GM19240 (cell line): ENCODE data around the gene NVL.
"Not testable (repeated sequence)": the region's sequence is repeated elsewhere in the genome, so short reads cannot be mapped to it uniquely, and the experiment has no call there.

Experiments
- DNase-seq: peaks from one replicate; pipeline ENCODE4 v3.0.0; 2011; ENCODE audit warnings: low spot score; ENCODE audit not compliant: insufficient read length

NVL gene

DNA sequence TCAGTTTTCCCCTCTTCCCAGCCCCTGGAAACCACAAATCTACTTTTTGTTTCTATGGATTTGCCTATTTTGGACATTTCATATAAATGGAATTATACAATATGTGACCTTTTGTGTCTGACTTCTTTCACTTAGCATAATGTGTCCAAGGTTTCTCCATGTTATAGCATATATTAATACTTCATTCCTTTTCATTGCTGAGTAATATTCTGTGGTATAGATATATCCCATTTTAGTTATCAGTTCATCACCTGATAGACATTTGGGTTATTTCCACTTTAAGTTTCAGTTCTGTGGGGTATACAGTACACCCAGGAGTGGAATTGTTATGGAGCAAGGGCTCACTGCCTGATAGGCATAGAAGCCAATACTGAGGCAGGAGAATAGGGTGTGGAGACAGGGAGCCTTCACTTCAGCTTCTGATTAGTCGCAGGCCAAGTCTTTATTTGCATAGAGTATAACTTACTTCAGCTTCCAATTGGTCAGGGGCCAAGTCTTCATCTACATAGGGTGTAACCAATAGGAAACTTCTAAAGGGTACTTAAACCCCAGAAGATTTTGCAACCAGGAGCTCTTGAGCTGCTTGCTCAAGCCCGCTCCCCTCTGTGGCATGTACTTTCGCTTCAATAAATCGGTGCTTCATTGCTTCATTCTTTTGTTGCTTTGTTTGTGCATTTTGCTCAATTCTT is 8.3 kb upstream of the NVL start:
- no peak for DNase-seq

DNA sequence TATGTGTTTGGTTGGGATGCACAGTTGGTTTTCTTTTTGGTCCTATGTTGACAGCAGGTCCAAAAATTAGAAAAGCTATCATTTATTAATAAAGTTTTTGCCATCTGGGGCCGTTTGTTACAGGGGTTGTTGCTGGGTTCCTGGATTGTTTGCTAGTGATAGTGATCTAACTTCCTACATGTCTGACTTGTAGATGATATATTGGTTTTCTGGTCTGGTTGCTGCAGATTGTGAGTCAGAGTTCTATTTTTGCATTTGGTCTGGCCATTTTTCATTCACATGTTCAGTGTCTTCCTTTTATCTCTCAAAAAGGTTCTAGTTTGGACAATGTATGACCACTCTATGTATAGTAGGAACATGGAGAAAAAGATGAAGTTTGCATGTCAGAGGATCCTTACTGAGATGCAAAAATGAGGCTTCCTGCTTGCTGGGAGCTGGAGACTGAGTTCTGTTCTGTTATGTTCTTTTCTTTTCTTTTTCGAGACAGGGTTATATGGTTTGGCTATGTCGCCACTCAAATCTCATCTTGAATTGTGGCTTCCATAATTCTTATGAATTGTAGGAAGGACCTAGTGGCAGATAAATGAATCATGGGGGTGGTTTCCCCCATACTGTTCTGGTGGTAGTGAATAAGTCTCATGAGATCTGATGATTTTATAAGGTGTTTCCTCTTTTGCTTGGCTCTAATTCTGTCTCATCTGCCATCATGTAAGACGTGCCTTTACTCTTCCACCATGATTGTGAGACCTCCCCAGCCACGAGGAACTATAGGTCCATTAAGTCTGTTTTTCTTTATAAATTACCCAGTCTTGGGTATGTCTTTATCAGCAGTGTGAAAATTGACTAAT is 4.2 kb upstream of the NVL start:
- DNase-seq = no peak

DNA sequence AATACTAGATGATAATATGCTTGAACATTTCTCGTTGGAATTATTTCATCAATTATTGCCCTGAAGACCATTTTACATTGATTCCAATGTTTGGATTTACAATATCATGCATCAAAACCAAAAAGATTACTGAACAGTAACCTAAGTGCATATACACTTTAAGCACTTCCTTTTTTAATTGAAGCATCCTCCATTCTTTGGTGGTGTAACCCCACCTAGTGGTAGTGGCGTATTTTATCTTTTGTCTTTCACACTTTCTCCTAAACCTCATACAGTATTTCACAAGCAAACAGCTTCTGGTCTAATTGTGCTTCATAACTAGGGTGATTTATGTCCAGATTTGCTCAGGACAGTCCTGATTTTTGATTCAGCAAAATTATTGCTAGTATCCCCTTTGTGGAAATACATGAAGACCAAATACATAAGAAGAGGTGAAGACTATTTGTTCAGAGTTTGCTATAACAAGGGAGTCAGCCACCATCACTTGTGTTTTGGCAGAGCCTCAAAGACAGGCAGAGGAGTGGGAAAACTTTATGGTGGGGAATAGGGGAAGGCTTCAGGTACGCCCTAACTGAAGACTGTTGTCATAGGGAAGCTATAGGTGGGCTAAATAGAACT is 3.4 kb upstream of the NVL start:
- no peak for DNase-seq

DNA sequence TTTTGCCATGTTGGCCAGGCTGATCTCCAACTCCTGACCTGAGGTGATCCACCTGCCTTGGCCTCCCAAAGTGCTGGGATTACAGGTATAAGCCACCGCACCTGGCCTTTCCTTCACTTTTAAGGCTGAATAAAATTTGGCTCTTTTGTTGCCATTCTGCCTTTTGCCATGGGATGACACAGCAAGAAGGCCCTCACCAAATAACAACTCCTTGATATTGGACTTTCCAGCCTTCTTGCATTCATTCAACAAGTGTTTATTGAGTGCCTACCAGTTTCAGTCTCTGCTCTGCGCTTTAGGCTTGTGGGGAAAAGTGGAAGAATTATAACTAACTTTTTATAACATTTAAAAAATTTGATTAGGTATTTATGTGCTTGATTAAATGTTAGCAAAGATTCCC is 1.9 kb upstream of the NVL start:
- DNase-seq = no peak

DNA sequence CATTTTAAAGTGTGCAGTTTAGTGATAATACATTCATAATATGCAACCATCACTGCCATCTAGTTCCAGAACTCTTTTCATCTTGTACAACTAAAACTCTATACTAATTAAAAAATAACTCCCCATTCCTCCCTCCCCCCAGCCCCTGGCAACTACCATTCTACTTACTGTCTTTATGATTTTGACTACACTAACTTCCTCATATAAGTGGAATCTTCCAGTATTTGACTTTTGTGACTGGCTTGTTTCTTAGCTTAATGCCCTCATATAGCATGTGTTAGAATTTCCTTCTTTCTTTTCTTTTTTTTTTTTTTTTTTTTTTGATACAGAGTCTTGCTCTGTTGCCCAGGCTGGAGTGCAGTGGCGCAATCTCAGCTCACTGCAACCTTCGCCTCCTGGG is 1.4 kb upstream of the NVL start:
- no peak for DNase-seq

DNA sequence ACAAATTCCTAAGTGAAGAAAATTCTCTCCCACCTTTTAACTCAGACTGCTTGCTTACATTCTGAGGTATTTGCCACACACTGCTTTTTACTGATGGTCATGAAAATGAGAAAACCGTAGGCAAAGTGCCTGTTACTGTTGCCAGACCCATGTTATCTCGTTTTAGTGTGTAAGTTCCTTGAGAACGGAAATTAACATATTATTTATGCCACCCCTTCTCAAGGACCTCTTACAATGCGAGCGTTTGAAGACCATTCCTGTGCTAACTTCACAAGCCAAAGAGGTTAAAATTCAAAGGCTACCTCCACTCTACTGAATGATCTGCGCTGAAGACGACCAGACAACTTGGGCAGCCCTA is 509 bp downstream of the NVL start:
- no peak for DNase-seq

DNA sequence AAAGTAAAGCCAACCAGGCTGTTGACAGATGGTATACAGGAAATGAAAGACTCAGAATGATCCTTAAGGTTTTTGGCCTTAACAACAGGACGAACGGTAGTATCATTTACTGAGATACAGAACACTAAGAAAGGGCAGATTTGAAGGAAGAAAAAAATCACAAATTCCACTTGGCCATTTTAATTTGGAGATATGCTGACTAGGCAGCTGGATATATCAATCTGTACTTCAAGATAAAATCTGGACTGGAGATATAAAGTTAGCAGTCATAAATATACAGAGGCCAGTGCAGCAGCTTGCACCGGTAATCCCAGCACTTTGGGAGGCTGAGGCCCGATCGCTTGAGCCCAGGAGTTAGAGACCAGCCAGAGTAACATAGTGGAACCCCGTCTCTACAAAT is 1.3 kb downstream of the NVL start:
- no peak for DNase-seq

DNA sequence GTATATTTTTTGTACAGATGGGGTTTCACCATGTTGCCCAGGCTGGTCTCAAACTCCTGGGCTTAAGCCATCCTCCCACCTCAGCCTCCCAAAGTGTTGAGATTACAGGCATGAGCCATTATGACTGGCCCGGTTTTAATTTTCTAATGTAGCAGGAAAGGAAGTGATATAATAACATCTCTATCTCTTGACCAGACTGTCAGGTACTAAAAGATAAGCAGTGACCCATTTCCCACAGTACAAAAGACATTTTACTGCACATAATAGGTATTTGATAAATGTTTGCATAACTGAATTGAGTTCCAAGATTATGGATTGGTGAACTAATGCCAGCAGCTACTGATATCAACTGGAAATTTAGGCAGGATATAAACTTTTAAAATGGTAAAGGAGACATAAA is 4.0 kb downstream of the NVL start:
- no peak for DNase-seq

DNA sequence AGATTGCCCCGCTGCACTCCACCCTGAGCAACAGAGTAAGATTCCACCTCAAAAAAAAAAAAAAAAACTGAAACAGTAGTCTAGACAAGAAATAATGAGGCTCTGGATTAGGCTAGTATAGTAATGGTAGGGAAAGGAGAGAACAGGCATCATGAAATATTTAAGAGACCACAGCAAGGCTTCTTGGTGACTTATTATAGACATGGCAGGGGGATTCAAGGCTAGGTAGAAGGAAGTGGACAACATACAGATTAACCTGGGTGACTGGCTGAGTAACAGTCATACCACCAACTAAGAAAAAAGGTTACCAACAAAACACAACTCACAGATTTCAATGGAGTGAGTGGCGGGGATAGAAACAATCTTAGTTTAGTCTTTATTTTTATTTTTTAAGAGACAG is 8.3 kb downstream of the NVL start:
- DNase-seq = no peak

DNA sequence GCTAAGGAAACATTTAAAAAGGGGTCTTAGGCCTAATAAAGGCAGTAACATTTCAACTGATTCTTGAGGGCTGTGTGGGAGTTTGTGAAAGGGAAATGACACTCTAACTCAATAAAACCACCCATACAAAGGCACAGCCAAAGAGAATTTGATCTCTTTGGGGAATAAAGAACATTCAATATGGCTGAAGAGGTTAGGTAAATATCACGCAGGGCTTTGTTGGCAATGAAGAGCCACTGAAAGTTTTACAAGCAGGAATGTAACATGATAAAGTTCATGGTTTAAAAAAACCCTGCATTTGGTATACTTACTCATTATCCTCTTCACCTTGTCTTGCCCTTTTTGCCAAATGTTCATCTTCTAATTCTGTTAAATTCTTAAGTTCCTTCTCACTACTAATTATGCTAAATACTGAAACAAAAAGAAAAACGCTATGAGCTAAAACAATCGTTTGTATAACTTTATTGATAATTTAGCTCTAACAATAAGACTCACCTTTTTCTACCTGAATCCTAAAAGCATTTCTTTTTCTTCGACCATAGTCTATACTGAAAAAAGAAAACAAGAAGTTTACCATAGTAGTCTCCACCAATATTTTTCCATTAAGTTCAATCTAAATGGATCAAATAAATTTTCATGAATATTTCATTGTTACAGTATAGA is 12.5 kb downstream of the NVL start:
- DNase-seq = no peak

DNA sequence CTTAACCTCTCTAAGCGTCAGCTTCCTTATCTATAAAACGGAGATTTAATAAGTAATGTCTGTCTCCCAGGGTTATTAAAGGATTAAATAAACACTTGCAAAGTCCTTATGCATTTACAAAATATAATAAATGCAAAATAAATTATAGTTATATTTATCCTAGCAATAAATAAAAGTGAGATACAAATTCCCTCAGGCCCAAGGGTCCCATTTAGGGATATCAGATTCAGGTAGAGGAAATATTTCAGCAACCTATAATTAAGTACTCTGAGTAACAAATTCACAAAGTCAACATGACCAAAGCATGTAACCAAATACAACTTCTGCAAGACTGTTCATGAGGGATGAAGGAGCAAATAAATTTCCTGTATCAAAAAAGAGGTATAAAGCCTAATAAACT is 17.9 kb downstream of the NVL start:
- DNase-seq = no peak

DNA sequence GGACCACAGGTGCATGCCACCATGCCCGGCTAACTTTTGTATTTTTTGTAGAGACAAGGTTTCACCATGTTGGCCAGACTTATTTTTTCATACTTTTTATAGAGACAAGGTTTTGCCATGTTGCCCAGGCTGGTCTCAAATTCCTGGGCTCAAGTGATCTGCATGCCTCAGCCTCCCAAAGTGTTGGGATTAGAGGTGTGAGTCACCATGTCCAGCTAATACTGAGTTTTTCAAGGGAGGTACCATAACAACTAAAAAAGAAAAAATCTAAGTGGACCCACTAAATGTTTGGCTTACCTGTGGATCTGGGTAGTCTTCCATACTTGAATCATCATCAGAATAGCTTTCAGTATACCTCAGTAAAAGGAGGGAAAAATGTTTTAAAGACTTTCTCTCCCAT is 18.5 kb downstream of the NVL start:
- not testable (repeated sequence) for DNase-seq

DNA sequence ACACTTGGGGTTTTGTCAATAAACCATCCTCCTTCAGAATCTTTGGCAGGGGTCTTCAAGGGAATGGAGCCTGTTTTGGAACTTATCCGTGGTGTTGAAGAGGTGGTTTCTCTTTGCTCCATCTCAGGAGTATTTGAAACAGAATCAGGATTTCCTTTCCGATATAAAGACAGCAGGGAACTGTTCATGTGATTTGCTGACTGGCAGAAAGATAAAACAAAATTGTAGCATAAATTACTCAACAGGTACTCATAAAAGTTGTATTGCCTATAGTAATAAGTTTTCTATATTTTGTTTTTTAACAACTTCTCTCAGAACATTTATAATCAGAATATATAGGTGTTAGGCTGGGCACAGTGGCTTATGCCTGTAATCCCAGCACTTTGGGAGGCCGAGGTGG is 21.9 kb downstream of the NVL start:
- no peak for DNase-seq

DNA sequence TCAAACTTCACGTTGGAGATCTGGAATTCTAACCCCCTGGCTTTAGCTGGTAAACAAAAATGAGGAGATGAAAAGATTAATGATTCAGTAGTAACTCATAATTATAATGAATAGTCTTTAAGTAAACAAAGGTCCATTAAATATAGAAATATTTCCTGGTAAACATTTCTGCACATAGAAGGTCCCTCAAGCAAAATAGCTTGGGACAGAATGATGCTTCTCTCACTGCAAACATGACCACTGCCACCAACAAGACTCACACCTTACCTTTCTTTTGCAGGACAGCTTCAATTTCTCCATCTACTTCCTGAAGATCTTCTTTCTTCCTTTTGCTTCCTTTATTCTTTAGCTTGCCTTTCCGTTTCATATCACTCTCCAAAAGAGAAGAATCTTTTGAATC is 25.2 kb downstream of the NVL start:
- no peak for DNase-seq

DNA sequence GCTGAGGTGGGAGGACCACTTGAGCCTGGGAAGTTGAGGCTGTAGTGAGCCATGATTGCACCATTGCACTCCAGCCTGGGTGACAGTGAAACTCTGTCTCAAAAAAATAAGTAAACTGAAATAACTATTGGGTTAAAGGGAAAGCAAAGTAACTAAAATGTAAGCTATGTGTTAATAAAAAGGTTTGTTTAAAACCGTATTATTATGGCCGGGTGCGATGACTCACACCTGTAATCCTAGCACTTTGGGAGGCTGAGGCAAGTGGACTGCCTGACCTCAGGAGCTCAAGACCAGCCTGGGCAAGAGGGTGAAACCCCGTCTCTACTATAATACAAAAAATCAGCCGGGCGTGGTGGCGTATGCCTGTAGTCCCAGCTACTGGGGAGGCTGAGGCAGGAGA is 27.0 kb downstream of the NVL start:
- no peak for DNase-seq

DNA sequence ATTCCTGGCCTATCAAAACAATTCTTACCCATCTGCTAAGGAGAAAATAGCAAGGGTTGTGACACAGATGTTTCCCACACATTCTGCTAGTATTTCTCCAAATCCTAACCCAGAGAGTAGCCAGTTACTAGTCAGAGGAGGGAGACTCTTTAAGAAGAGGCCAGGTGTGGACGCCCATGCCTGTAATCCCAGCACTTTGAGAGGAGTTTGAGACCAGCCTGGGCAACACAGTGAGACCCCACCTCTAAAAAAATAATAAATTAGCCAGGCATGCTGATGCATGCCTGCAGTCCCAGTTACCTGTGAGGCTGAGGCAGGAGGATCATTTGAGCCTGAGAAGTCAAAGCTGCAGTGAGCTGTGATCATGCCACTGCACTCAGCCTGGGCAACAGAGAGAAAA is 28.6 kb downstream of the NVL start:
- DNase-seq = no peak

DNA sequence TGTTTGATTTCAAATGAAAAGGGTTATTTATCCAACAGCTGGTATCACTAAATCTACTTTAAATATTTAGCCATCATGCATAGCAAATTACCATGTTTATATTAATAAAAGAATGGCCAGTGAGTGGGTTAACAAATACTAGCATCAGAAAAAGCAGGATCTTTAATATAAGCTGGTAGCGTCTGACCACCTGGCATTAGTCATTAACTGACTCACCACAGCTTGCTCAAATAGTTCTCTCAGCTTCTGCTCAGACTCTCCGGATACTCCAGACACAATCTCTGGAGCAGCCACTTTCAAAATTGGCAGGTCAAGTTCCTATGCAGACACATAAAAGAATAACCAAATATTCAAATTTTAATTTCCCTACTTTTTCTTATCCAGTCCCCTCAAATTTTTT is 29.6 kb downstream of the NVL start:
- no peak for DNase-seq

DNA sequence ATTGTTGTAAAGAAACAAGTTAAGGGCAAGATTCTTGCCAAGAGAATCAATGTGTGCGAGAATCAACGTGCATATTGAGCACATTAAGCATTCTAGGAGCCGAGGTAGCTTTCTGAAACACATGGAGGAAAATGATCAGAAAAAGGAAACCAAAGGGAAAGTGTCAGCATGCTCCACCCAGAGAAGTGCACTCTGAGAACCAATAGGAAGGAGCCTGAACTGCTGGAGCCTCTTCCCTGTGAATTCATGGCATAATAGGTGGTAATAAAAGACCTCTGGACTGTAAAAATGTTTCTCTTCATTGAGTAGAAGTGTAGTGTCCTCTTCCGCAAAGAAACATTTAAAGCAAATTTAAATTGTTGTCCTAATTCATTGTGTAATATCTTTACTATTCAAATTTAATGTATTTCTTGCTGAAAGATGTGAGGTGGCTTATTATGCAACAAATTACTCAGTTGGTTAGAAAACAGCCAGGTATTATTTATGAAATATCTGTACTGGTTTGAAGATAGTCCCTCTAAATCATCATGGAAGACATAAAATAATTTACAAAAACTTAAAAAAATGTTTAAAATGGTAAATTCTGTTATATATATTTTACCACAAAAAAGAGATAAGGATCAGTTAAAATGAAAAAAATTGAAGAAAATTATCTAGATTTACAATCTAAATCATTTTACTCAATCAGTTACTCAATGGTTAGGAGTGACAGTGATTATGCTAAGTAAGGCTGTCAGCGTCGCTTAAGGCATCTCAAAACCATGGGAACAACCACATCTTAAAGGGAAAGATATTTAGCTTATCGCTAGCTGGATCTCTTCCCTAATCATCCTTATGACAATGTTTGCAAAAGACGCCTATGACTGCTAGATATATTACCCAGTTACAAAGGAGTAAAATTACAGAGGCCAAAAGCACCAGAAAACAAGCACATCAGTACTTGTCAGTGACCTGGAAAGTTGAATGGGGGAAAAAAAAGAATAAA is 31.3 kb downstream of the NVL start:
- no peak for DNase-seq

DNA sequence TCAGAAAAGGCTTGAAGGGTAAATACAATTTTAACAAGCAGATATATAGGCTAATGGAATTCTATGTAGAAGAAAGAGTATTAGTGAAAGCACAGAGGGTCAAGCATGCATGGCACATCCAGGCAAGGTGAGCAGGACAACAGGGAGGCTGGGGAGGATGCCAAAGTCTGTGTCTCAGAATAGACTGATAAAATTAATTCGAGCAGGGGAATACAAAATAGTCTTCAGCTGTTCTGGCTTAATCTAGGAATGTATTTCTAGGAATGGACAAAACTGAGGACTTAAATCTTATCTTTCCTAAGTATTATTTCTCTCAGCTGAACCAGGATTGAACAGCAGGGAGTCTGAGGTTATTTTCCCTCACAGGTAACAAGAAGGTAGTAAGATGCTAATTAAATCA is 35.2 kb downstream of the NVL start:
- DNase-seq = no peak

DNA sequence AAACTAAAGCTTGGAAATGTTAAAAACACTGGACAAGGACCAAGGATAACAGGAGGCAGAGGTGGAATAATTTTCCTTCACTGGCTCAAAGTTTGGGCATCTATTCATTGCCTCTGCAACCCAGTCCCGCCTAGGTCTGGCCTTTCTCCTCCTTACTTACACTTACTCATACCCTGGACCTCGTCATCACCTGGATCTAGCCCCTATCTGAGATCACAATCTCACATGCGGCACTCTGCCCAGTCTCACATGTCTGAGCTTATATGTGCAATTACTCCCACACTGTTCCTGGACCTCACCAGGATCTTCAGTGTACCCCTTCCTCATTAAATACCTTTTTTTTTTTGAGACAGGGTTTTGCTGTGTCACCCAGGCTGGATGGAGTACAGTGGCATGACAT is 37.6 kb downstream of the NVL start:
- DNase-seq = no peak

DNA sequence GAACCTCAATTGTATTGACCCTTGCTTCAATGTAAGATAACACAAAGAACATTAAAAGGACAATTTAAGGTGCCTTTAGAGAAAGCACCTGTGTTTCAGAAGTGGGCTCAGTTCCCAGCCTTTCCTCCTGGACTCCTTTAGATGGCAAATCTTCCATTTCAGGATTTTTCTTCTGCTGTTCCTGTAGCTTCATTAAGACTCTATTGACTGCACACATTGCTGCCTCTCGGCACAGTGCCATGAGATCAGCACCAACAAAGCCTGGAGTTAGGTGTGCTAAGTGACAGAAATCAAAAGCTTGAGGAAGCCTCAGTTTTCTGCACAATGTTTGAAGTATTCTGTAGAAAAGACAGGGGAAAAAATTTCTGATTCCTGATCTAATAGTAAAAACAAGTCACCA is 40.6 kb downstream of the NVL start:
- no peak for DNase-seq
